Ovary (tissue), 3 donors: ENCODE results near the gene TCERG1L.

Experiments
- EP300 ChIP-seq: sonication (generic); formaldehyde crosslinking; IDR thresholded peaks from one replicate; pipeline ENCODE4 v1.6.1; 2017; ENCODE audit warnings: antibody characterized with exemption
- POLR2A ChIP-seq: fragments of 450-650 bp; IDR thresholded peaks from one replicate; pipeline ENCODE4 v1.6.1; 2017; ENCODE audit warnings: antibody characterized with exemption, mild to moderate bottlenecking, moderate library complexity
- TF ChIP-seq, protein P1 (sequence below), 3 donors: fragments of 450-650 bp in 2 of 3; fragments of 200-600 bp in 1 of 3; IDR thresholded peaks; one replicate each; pipeline versions ENCODE4 v1.5.1 to v1.8.0; 2016 to 2022; ENCODE audit warnings: antibody characterized with exemption in 3 of 3, mild to moderate bottlenecking in 1 of 3
- donor health status: DM: no; HTN: no; CAD: no.

DNA sequence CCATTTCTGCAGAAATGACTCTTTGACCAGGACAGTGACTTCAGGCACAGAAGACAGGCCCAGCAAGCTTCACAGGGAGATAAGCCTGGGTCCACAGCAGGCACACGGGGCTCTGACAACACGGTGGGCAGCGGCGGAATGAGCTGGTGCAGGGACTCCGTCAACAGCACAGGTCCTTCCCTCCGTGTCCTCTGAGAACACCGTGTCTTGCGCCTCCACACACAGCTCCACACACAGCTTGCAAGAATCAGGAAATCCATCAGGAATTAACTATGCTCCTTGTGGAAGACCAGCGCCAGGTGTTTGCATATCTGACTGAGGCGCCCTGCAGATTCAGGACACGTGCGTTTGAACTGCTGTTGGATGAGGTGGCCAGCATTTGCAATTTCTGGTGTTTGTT lies 39.6 kb downstream of the TCERG1L start:
- TF ChIP-seq POLR2A (no peak), EP300 (no peak)
- TF ChIP-seq, protein P1, sequence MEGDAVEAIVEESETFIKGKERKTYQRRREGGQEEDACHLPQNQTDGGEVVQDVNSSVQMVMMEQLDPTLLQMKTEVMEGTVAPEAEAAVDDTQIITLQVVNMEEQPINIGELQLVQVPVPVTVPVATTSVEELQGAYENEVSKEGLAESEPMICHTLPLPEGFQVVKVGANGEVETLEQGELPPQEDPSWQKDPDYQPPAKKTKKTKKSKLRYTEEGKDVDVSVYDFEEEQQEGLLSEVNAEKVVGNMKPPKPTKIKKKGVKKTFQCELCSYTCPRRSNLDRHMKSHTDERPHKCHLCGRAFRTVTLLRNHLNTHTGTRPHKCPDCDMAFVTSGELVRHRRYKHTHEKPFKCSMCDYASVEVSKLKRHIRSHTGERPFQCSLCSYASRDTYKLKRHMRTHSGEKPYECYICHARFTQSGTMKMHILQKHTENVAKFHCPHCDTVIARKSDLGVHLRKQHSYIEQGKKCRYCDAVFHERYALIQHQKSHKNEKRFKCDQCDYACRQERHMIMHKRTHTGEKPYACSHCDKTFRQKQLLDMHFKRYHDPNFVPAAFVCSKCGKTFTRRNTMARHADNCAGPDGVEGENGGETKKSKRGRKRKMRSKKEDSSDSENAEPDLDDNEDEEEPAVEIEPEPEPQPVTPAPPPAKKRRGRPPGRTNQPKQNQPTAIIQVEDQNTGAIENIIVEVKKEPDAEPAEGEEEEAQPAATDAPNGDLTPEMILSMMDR (IDR thresholded peaks at IDR 0.05), result no peak
